Putamen (tissue), 1 donor: ENCODE results near the gene ZNF335.

Experiments used
- DNase-seq: peaks from one replicate; pipeline ENCODE4 v3.0.0-alpha.2; 2016; ENCODE audit warnings: low spot score

The ZNF335 gene

GRCh38 chr20:45971675-45972499 is at the start of gene ZNF335:
TSS of gene ZNF335 (minus strand) at chr20:45972203. CDS start at chr20:45971410, 793 bp downstream.
- peak; percentile 96 for DNase-seq

- DNase-seq, result no peak
These were observed 48.6 kb upstream of the ZNF335 start for GRCh38 chr20:46020555-46020954.

GRCh38 chr20:46018611-46019010 is 46.6 kb upstream of the ZNF335 start:
- no peak for DNase-seq

GRCh38 chr20:46018112-46018511 is 46.1 kb upstream of the ZNF335 start:
- DNase-seq, result no peak

- DNase-seq, result no peak
These were observed 45.3 kb upstream of the ZNF335 start for GRCh38 chr20:46017272-46017671.

GRCh38 chr20:46014517-46015396 is 42.8 kb upstream of the ZNF335 start:
- DNase-seq, result no peak

- DNase-seq, result no peak
These were observed 42.0 kb upstream of the ZNF335 start for GRCh38 chr20:46013829-46014516.

- DNase-seq, result no peak
These were observed 41.4 kb upstream of the ZNF335 start for GRCh38 chr20:46013322-46013828.

- DNase-seq, result no peak
These were observed 40.9 kb upstream of the ZNF335 start for GRCh38 chr20:46012921-46013320.

- DNase-seq, result no peak
These were observed 39.9 kb upstream of the ZNF335 start for GRCh38 chr20:46011631-46012482.

GRCh38 chr20:46010491-46011391 is 38.7 kb upstream of the ZNF335 start:
- no peak for DNase-seq

- DNase-seq, result no peak
These were observed 37.8 kb upstream of the ZNF335 start for GRCh38 chr20:46009816-46010215.

- DNase-seq, result no peak
These were observed 35.7 kb upstream of the ZNF335 start for GRCh38 chr20:46007671-46008070.

GRCh38 chr20:46006964-46007363 is 35.0 kb upstream of the ZNF335 start:
- no peak for DNase-seq

GRCh38 chr20:46006022-46006705 is 34.2 kb upstream of the ZNF335 start:
- DNase-seq, result no peak

- no peak for DNase-seq
These were observed 33.0 kb upstream of the ZNF335 start for GRCh38 chr20:46004889-46005473.

GRCh38 chr20:46004187-46004586 is 32.2 kb upstream of the ZNF335 start:
- DNase-seq, result no peak

GRCh38 chr20:46002008-46002407 is 30.0 kb upstream of the ZNF335 start:
- DNase-seq, result no peak

GRCh38 chr20:46001498-46001897 is 29.5 kb upstream of the ZNF335 start:
- no peak for DNase-seq
